Lower lobe of right lung (tissue), 2 donors: ENCODE data around the gene IRAG1. TPM values are rescaled to one million over a fixed set of nuclear protein-coding genes. Genes with fewer than 3 reads are reported as not detected.
A peak's percentile ranks its signal among the peaks of the same experiment; 100 is the strongest.

Experiments used
- ATAC-seq, 2 donors: fragments of 200-7000 bp; cut with Tn5 transposase; one replicate each; pipeline ENCODE4 v1.9.1; 2020 to 2022; ENCODE audit warnings: mild to moderate bottlenecking in 2 of 2, moderate library complexity in 2 of 2
- DNase-seq: peaks from one replicate; pipeline ENCODE4 v3.0.0-alpha.2; 2020
- H3K27ac ChIP-seq: fragments of 200-600 bp; one replicate; pipeline ENCODE4 v1.8.0; 2022
- H3K27me3 ChIP-seq: fragments of 200-600 bp; one replicate; pipeline ENCODE4 v1.8.0; 2022; ENCODE audit warnings: low read depth
- H3K36me3 ChIP-seq: fragments of 200-600 bp; one replicate; pipeline ENCODE4 v1.8.0; 2022; ENCODE audit warnings: mild to moderate bottlenecking
- H3K4me1 ChIP-seq: fragments of 200-600 bp; one replicate; pipeline ENCODE4 v1.8.0; 2022
- H3K4me3 ChIP-seq: fragments of 200-600 bp; one replicate; pipeline ENCODE4 v1.8.0; 2022; ENCODE audit warnings: mild to moderate bottlenecking
- H3K9me3 ChIP-seq: fragments of 200-600 bp; one replicate; pipeline ENCODE4 v1.8.0; 2022
- intact Hi-C: fragments of 100-400 bp; cut with DNase I; formaldehyde crosslinking; loops from one replicate; pipeline ENCODE4 v1.11.0; 2022
- total RNA-seq: library from RNA; stranded (reverse); fragmentation: NEBNext Ultra II Directional; extraction: Animal tissue kit (Norgen Biotek cat#: 25700); gene quantifications from one replicate; pipeline ENCODE4 v1.2.1, GENCODE V29; 2021
- TF ChIP-seq, protein P1 (sequence below): fragments of 200-600 bp; IDR thresholded peaks from one replicate; pipeline ENCODE4 v1.8.0; 2022; ENCODE audit warnings: antibody characterized with exemption, mild to moderate bottlenecking
- donor health status: DM: no; HTN: yes; CAD: no; lungs with severe emphysema.

Gene IRAG1
- total RNA-seq, 1 donor from 2014 or later: 12.9 TPM

DNA sequence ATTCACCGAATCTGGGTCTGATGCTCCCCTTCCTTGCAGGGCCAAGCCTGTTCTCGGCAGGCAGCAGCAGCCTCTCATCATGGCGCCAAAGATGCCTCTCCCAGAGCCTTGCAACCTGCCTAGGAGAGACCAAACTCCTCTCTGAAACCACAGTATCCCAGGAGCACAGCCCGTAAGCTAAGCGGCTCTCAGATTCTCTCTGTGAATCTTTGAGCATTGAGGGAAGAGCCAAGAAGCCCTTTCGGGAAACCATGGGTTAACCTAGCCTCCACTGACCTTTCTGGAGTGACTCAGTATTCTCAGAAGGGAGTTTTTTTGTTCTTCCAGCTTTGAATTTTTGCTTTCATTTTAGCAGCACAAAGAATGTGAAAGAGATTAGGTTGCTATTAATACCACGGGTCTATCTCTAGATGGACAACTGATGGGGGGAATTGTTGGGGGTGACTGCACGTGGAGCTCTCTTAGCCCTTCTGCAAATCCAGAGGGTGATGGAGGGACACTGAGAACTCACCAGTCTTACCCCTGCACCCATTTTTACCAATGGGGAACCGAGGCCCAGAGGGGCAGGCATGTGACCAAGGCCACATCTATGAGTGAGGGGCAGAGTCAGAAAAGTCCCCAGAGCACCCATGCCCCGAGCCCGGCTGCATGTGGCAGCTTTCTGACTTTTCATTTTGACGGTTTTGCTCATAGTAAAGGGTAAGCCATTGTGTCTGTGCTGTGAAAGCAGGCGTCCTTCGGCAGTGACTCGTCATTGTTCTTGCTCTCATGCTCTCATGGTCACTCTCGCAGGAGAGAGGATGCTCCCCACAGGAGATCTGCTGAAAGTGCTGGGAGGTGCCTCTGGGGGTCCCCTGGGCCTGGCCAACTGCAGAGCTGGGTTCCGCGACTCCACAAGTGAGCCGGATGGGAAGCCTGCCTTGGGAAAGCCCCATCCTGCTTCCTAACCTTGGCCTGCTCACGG lies 36.0 kb downstream of the IRAG1 start:
- peak in 1 of 2 donors; percentile 11 for ATAC-seq
- TF ChIP-seq, protein P1, sequence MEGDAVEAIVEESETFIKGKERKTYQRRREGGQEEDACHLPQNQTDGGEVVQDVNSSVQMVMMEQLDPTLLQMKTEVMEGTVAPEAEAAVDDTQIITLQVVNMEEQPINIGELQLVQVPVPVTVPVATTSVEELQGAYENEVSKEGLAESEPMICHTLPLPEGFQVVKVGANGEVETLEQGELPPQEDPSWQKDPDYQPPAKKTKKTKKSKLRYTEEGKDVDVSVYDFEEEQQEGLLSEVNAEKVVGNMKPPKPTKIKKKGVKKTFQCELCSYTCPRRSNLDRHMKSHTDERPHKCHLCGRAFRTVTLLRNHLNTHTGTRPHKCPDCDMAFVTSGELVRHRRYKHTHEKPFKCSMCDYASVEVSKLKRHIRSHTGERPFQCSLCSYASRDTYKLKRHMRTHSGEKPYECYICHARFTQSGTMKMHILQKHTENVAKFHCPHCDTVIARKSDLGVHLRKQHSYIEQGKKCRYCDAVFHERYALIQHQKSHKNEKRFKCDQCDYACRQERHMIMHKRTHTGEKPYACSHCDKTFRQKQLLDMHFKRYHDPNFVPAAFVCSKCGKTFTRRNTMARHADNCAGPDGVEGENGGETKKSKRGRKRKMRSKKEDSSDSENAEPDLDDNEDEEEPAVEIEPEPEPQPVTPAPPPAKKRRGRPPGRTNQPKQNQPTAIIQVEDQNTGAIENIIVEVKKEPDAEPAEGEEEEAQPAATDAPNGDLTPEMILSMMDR: no peak
- H3K27me3 ChIP-seq: no peaks in the 10 kb centered on the region
- DNase-seq: no peak
- H3K4me1 ChIP-seq: peaks cover 81% of the 10 kb centered on the region
- peak overlapping the region; percentile 76 for H3K27ac ChIP-seq
- no peak overlapping the region for H3K4me3 ChIP-seq
- no peaks in the 10 kb centered on the region for H3K36me3 ChIP-seq
- intact Hi-C loops: no loop called here
- no peaks in the 10 kb centered on the region for H3K9me3 ChIP-seq

GRCh38 chr11:10655943-10656576 lies 37.5 kb downstream of the IRAG1 start:
- H3K36me3 ChIP-seq: no peaks in the 10 kb centered on the region
- peaks cover 96% of the 10 kb centered on the region for H3K4me1 ChIP-seq
- peak overlapping the region; percentile 76 for H3K27ac ChIP-seq
- no peaks in the 10 kb centered on the region for H3K9me3 ChIP-seq
- H3K4me3 ChIP-seq: no peak overlapping the region
- intact Hi-C loops: no loop called here
- DNase-seq: no peak
- TF ChIP-seq, protein P1: no peak
- no peaks in the 10 kb centered on the region for H3K27me3 ChIP-seq
- no peak for ATAC-seq

GRCh38 chr11:10655227-10655626 lies 38.3 kb downstream of the IRAG1 start:
- Histone ChIP-seq H3K27ac (no peak overlapping the region), H3K4me3 (no peak overlapping the region), H3K36me3 (no peaks in the 10 kb centered on the region), H3K9me3 (no peaks in the 10 kb centered on the region), H3K4me1 (peaks cover 94% of the 10 kb centered on the region), H3K27me3 (no peaks in the 10 kb centered on the region)
- intact Hi-C loops: no loop called here
- ATAC-seq: no peak
- no peak for DNase-seq
- TF ChIP-seq, protein P1: no peak

GRCh38 chr11:10654811-10655150 lies 38.8 kb downstream of the IRAG1 start:
- no peak for DNase-seq
- Histone ChIP-seq H3K27ac (no peak overlapping the region), H3K27me3 (no peaks in the 10 kb centered on the region), H3K36me3 (no peaks in the 10 kb centered on the region), H3K9me3 (no peaks in the 10 kb centered on the region), H3K4me1 (peaks cover 90% of the 10 kb centered on the region), H3K4me3 (no peak overlapping the region)
- ATAC-seq: no peak
- TF ChIP-seq, protein P1: no peak
- intact Hi-C loops: no loop called here

GRCh38 chr11:10653946-10654810 lies 39.4 kb downstream of the IRAG1 start:
- H3K9me3 ChIP-seq: no peaks in the 10 kb centered on the region
- DNase-seq: no peak
- H3K27ac ChIP-seq: no peak overlapping the region
- peak; percentile 69 to 78 for ATAC-seq
- TF ChIP-seq, protein P1: peak; percentile 75
- no peaks in the 10 kb centered on the region for H3K36me3 ChIP-seq
- intact Hi-C loops: no loop called here
- no peaks in the 10 kb centered on the region for H3K27me3 ChIP-seq
- H3K4me1 ChIP-seq: peaks cover 84% of the 10 kb centered on the region
- H3K4me3 ChIP-seq: no peak overlapping the region
